HG02610 (cell line): ENCODE results near the gene IFT25.

ENCODE experiments used
- ATAC-seq: cut with Tn5 transposase; IDR thresholded peaks from one replicate; pipeline ENCODE4 v1.9.1; 2021; ENCODE audit warnings: mild to moderate bottlenecking, moderate library complexity; ENCODE audit not compliant: unreplicated experiment

IFT25 gene

GRCh38 chr1:53930932-53931331 lies 14.6 kb downstream of the IFT25 start:
- no peak for ATAC-seq

DNA sequence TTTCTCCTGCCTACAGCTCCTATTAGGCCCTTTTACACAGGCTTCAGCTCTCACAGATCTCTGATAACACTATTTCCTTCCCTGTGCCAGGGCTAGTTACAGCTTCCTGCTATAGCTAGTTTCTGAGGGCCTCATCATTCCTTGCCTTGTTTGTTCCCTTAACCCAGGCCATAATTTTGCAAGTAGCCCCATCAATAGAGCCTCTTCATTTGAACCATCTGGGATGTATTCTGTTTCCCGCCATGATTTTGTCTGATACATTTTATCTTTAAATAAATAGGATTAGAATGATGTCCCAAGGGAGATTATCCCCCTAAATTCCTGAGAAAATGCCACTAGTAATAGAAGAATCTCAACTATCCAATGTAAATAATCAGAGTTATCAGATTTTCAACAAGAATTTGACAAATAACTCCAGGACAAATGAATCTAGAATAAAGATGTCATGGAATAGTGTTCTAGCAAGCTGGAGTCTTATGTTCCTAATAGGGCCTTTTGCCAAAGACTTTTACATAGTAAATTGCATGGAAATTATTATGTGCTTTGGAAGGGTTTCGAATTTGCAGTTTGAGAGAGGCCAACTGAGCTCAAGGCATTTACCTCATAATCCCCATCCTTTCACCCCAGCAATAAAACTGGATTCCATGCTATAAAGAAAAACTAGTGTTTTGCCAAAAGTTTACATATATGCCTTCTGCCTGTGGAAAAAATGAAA lies 16.1 kb downstream of the IFT25 start:
- ATAC-seq: no peak

DNA sequence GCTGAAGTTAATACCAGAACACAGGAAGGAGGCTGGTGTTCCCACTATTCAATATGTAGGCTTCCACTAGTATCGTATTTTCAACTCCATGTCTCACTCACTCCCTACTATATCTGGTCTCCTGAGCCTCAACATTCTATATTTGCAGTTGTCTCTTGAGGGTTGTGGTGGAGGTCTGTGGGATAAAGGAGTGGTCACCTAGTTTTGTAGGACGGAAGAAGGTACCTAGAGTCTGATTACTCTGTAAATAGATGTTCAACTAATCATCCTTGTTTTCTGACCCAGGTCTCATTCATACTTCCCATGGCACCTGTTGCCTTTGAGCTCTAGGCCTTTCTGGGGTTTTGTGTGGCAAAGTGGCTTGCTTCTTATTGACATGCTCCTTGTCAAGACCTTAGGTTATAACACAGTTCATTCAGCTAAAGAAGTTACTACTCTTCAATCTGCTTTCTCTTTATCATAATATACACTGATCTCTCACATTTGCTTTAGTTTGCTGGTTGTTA lies 18.1 kb downstream of the IFT25 start:
- ATAC-seq: no peak

GRCh38 chr1:53919675-53920066 lies 25.8 kb downstream of the IFT25 start:
- ATAC-seq: no peak

DNA sequence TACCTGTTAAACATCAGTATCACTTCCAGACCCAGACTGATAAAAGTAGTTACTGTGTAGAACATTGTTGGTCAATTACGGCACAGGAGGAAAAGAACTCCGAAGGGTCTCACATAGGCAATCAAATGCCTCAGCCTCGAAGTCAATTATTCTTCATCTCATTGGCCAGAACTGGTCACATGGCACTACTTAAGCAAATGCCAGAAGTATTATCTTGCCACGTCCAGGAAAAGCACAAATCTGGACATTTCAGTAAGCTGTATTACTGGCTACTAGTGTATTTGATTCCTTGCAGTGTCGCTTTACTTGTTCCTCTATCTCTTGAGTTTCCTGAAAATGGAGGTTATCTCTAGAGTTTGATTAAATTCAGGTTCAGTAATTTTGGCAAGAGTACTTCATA lies 27.2 kb downstream of the IFT25 start:
- no peak for ATAC-seq

GRCh38 chr1:53913352-53914033 lies 32.0 kb downstream of the IFT25 start:
- no peak for ATAC-seq

- ATAC-seq: no peak
Measured at GRCh38 chr1:53911442-53911841, 34.1 kb downstream of the IFT25 start.

DNA sequence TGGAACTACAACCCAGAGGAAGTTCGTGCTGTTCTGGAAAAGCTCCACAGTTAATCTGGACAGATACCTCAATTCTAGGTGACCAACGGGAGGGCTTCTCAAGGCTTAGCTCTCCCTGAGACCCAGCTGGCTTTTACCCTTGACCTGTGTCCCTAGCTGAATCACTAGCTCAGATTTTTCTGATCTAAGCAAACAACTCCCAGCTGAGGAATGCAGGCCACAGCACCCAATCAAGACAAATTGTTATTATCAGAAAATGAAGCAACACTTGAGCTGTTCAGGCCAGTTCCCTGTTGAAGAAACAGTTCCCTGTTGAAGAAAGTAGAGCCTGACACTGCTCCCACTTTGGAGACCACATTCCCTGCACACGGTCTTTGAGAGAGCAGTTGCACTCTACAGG lies 35.6 kb downstream of the IFT25 start:
- ATAC-seq: no peak

DNA sequence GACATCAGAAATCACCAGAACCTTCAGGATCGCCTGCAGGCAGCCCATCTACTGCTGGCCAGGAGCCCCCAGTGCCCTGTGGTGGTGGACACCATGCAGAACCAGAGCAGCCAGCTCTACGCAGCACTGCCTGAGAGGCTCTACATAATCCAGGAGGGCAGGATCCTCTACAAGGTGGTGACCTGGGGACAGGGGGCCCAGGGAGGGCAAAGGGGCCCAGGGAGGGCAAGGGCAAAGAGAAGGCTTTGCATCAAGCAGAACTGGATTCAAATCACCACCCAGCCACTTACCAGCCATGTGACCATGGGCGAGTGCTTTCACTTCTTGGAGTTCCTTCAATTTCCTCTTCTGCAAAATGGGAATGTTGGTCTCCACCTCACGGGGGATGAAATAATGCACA lies 39.4 kb downstream of the IFT25 start:
- ATAC-seq: no peak

- ATAC-seq: no peak
Measured at GRCh38 chr1:53905509-53905908, 40.0 kb downstream of the IFT25 start.

- no peak for ATAC-seq
Measured at GRCh38 chr1:53902235-53903138, 43.0 kb downstream of the IFT25 start.

GRCh38 chr1:53899708-53900107 lies 45.8 kb downstream of the IFT25 start:
- ATAC-seq: no peak

GRCh38 chr1:53899206-53899628 lies 46.3 kb downstream of the IFT25 start:
- no peak for ATAC-seq

DNA sequence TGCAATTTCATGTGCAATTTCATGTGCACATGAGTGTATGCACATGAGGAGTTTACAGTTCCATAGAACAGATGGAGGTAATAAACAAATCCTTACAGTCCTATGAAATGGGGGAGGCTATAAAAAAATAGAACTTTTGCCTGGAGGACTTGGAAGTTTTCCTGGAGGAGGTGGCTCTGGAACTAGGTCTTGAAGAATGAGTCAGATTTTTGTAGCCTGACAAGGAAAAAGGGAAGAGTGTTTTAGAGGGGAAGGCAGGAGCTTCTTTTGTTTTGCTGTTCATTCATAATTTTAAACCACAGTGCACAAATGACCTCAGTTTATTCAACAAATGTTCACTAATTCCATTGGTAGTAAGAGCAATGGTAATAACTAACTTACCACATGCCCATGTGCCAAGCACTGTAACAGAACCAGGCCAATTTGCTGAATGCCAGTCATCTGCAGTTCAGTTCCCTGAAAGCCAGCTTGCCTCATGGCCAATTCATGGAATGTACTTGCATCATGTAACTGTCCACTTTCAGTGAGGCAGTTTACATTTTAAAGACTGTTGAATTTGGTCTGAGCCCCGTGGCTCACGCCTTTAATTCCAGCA lies 48.8 kb downstream of the IFT25 start:
- no peak for ATAC-seq

GRCh38 chr1:53895421-53895820 lies 50.1 kb downstream of the IFT25 start:
- no peak for ATAC-seq

DNA sequence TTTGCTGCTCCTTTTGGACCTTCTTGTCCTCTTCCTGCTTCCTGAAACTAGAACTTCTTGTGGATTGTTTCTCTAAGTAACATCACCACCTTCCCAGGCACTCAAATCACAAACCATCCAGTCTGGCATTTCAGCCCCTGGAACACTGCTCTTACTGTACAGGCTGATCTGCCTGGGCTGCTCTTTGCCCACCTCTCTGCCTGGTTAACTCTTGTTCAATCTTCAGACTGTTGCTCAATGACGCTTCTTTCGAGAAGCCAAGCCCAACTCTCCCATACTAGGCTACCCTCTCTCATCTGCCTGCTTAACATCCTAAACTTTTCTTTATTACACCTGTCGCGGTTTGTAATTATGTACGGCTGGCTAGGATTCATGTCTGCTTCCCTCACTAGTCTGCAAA lies 50.9 kb downstream of the IFT25 start:
- no peak for ATAC-seq

DNA sequence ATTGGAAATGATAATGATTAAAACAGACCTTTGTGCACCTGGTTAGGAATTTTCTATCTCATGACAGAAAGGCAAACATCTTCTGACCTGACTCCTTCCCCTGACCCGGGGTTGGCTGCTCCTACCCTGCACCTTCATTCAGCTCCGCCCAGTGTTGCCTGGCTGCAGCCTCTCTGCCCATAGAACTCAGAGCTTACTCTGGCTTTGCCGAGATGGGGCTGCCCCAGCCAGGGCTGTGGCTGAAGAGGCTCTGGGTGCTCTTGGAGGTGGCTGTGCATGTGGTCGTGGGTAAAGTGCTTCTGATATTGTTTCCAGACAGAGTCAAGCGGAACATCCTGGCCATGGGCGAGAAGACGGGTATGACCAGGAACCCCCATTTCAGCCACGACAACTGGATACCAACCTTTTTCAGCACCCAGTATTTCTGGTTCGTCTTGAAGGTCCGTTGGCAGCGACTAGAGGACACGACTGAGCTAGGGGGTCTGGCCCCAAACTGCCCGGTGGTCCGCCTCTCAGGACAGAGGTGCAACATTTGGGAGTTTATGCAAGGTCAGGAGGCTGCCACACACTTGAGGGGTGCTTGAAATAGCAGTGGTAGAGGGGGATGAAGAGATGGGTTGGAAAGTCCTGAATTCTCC lies 51.4 kb downstream of the IFT25 start, which contains the start of gene DIO1:
DIO1 (plus strand) TSS at position 189 of the 638 bp plus-strand sequence; CDS start at position 213, 24 bp downstream.
- no peak for ATAC-seq

DNA sequence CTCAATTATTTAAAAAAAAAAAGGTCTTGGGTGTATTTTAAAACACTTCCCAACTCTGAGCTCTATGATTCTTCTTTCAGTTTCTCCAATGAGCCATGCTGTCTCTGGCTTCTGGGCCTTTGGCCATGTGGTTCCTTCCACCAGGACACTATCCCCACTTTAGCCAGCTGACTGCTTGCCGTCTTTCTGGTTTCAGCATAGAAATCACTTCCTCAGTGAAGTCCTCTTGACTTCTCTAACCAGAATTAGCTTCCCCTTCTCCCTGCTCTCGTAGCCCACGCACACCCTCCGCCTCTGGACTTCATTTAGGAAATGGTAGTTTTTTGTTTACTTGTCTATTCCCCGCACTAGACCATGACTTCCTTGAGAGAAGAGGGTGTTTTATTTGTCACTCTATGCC lies 52.6 kb downstream of the IFT25 start:
- no peak for ATAC-seq

DNA sequence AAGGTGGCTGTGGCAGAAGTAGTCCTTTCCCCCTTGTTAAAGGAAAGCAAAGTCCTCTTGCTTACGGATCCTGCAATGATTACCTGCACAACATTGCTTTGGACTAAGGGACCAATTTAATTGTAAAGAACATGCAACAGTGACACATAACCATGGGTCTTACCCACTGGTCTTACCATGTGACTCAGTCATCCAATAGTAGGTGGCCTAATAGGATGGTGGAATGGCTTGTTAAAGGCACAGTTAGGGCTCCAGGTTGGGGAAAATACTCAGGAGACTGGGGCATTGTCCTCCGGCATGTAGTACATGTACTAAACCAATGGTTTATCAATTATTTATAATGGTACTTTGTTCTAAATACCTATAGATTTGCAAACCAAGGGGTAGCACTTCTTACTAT lies 53.8 kb downstream of the IFT25 start:
- no peak for ATAC-seq

GRCh38 chr1:53891018-53891417 lies 54.5 kb downstream of the IFT25 start:
- no peak for ATAC-seq
